Lung (tissue), 12 donors: Measurements from ENCODE around the gene SETD7. TPM values are rescaled to one million over a fixed set of nuclear protein-coding genes. Genes with fewer than 3 reads are reported as not detected.

Experiments
- ATAC-seq: fragments of 200-7000 bp; cut with Tn5 transposase; one replicate; pipeline ENCODE4 v1.9.1; 2020; ENCODE audit warnings: moderate number of reproducible peaks; ENCODE audit not compliant: insufficient read depth, low FRiP score
- DNase-seq, 3 donors: peaks; one replicate each; pipeline ENCODE4 v3.0.0-alpha.2; 2013 to 2017
- H3K27ac ChIP-seq, 2 donors: one replicate each; pipeline ENCODE4 v1.5.1; 2013; ENCODE audit warnings: mild to moderate bottlenecking in 2 of 2, moderate library complexity in 2 of 2, control low read depth in 1 of 2, inconsistent platforms in 1 of 2, low read depth in 1 of 2, low read length in 1 of 2
- H3K27me3 ChIP-seq, 3 donors: one replicate each; pipeline ENCODE4 v1.5.1; 2013; ENCODE audit warnings: low read length in 2 of 3; ENCODE audit not compliant: control insufficient read depth in 3 of 3, insufficient read depth in 3 of 3
- H3K36me3 ChIP-seq, 4 donors: one replicate each; pipeline ENCODE4 v1.5.1; 2013; ENCODE audit warnings: low read length in 4 of 4, mild to moderate bottlenecking in 1 of 4, moderate library complexity in 1 of 4; ENCODE audit not compliant: control insufficient read depth in 4 of 4, insufficient read depth in 4 of 4
- H3K4me1 ChIP-seq, 5 donors: one replicate each; pipeline ENCODE4 v1.5.1; 2013; ENCODE audit warnings: low read length in 5 of 5, mild to moderate bottlenecking in 2 of 5, moderate library complexity in 1 of 5; ENCODE audit not compliant: control insufficient read depth in 5 of 5, insufficient read depth in 5 of 5
- H3K4me3 ChIP-seq: one replicate; pipeline ENCODE4 v1.5.1; 2013; ENCODE audit warnings: mild to moderate bottlenecking, control low read depth, moderate library complexity
- H3K9ac ChIP-seq, 2 donors: one replicate each; pipeline ENCODE4 v1.5.1; 2013; ENCODE audit warnings: low read length in 2 of 2, control low read depth in 1 of 2; ENCODE audit not compliant: insufficient read depth in 1 of 2
- H3K9me3 ChIP-seq, 4 donors: one replicate each; pipeline ENCODE4 v1.5.1; 2013; ENCODE audit warnings: low read length in 3 of 4, mild to moderate bottlenecking in 1 of 4, moderate library complexity in 1 of 4; ENCODE audit not compliant: control insufficient read depth in 4 of 4, insufficient read depth in 3 of 4
- WGBS, 2 donors: extraction: QIAGEN DNeasy Blood & Tissue Kit; methylation state at CpG; one replicate each; pipeline ENCODE4 v1.1.7; 2013; 5-methylcytosine and 5-hydroxymethylcytosine counted together
- polyA plus RNA-seq, 2 donors: library from polyadenylated mRNA; stranded (reverse); fragments of 200-250 nt; gene quantifications; one replicate each; pipeline ENCODE4 v1.2.1, GENCODE V29; 2013
- total RNA-seq, 2 donors: library from RNA; depleted of rRNA in 1 of 2; stranded (reverse); fragments of >200 nt in 1 of 2; gene quantifications; one replicate each; pipeline ENCODE4 v1.2.1, GENCODE V29; 2014 to 2021
- TF ChIP-seq, protein P1 (sequence below): IDR thresholded peaks from 2 replicates; pipeline ENCODE4 v1.5.1; 2012; ENCODE audit warnings: mild to moderate bottlenecking; ENCODE audit errors: control extremely low read depth, extremely low read depth
- donor health status: control.
- donor health status: control.
- donor health status: Bipolar disorder and iron deficiency.
- donor health status: healthy.
- donor health status: DM: yes; HTN: yes; CAD: no.

SETD7 gene
- total and polyA plus RNA-seq, 4 donors: 8.9 to 35.7 (median 24.8) TPM

DNA sequence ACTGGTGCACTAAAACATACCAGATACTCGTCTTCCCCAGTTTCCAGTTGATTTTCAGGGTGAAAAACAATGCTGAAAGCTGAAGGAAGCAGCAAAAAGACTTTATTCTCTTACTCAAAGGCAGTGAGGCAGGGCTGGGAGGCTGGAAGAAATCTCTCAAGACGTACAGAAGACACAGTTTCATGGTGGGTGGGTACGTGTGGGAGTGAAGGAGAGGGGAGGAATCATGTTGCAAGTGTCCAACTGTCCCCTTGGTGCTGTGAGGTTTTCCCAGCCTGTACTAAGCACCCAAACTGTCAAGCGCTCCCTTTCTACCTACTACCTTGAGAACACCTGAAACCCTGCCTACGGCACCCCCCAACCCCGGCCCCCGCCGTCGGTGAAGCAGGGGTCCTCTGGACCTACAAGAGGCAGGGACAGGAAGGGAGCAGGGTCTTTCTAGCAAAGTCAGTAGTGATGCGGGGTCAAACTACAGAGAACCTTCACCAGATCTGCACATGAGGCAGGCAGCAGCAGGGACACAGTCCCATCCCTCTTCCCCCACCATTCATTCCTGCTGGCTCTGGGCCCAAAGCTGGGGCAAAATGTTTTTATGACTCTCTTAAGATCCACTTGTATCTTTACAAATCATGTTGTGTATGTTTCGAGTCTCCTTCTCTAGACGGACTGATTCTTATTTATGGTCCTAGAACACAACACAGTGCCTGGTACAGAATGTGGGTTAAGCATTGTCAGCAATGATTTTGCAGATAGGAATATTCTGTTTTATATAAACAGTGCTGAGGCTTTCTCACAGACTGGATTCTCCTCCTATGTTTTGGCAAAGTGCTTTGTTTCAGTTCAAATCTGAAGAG, 2.4 kb upstream of the SETD7 start:
- peak in 1 of 3 donors; percentile 48 for DNase-seq
- H3K4me3 ChIP-seq: no peak overlapping the region
- no peaks in the 10 kb centered on the region for H3K36me3 ChIP-seq
- ATAC-seq: no peak
- peaks cover 4 to 33% (median 12%) of the 10 kb centered on the region in 5 donors for H3K4me1 ChIP-seq
- H3K9ac ChIP-seq: no peak overlapping the region
- H3K27ac ChIP-seq: no peak overlapping the region
- TF ChIP-seq, protein P1, sequence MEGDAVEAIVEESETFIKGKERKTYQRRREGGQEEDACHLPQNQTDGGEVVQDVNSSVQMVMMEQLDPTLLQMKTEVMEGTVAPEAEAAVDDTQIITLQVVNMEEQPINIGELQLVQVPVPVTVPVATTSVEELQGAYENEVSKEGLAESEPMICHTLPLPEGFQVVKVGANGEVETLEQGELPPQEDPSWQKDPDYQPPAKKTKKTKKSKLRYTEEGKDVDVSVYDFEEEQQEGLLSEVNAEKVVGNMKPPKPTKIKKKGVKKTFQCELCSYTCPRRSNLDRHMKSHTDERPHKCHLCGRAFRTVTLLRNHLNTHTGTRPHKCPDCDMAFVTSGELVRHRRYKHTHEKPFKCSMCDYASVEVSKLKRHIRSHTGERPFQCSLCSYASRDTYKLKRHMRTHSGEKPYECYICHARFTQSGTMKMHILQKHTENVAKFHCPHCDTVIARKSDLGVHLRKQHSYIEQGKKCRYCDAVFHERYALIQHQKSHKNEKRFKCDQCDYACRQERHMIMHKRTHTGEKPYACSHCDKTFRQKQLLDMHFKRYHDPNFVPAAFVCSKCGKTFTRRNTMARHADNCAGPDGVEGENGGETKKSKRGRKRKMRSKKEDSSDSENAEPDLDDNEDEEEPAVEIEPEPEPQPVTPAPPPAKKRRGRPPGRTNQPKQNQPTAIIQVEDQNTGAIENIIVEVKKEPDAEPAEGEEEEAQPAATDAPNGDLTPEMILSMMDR: no peak
- 83 to 86% methylated on average over 12 of the region's 12 CpGs for WGBS, 2 donors
- H3K27me3 ChIP-seq: peaks cover 0 to 7% (median 3%) of the 10 kb centered on the region in 3 donors
- no peaks in the 10 kb centered on the region for H3K9me3 ChIP-seq

DNA sequence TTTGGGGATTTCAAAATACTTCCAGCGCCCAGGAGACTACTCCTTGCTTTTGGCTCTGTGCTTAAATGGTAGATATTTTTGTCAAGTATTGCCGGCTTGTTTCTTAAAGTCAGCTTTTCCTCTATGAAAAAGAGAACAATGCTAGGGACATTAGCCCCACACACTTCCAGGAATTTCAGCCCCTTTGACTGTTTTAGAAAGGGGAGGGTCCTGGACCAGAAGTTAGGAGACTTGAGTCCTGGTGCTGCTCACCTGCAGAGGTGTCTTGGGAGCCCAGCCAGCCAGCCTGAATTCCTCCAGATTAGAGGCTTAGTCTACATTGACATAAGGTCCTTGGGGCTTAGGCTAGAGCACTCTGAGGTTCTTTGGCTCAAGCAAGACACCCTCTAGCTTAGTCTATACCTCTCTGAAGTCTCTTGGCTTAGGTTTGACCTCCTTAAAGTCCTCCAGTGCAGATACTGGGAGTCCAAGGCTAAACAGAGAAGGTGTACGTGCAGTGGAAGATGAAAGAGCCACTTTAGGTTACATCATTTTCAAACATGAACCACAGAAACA, 1.6 kb upstream of the SETD7 start:
- peak overlapping the region in 1 of 2 donors; percentile 95 for H3K27ac ChIP-seq
- peaks cover 5 to 33% (median 12%) of the 10 kb centered on the region in 5 donors for H3K4me1 ChIP-seq
- 32 to 33% methylated on average over 3 of the region's 3 CpGs for WGBS, 2 donors
- no peak overlapping the region for H3K4me3 ChIP-seq
- DNase-seq: peak in 1 of 3 donors; percentile 29
- no peak overlapping the region for H3K9ac ChIP-seq
- no peaks in the 10 kb centered on the region for H3K9me3 ChIP-seq
- no peak for ATAC-seq
- TF ChIP-seq, protein P1: no peak
- H3K36me3 ChIP-seq: no peaks in the 10 kb centered on the region
- peaks cover 0 to 7% (median 3%) of the 10 kb centered on the region in 3 donors for H3K27me3 ChIP-seq

DNA sequence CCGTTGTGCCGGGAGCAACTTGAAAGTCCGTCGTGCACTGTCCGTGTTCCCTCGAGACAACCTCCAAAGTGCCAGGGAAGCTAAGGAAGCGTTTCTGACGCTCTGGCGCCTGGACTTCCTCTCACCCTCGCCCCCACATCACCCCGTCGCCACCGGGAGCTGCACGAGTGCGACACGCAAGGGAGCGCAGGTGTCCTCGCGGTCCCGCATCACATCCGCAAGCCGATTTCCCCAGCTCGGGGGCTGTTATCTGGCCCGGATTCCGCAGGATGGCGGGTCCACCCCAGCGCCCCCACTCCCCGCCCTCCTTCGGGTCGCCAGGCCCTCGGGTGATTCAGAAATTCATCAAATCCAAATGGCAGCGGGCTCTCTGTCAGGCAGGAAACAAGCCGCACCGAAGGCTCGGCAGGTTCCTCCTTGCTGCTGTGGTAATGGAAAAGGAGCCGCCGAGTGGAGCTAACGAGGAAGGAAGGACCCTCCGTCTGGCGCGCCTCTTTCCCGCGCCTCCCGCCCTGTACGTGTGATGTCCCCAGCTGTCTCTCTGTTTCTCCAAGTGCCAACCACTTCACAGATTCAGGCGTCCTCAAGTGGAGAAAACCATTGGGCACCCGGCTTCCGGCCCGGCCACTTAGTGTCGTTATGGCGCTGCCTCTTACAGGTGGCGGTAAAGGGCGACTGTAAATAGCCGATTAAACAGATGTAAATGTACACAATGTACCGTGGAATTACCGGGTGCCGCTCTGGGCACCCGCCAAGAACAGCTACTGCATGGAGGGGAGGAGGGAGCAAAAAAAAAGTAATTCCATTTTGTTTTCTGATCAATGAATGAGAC, 921 bp upstream of the SETD7 start:
- Histone ChIP-seq H3K27me3 (peaks cover 0 to 7% (median 3%) of the 10 kb centered on the region in 3 donors), H3K4me3 (peak overlapping the region; percentile 81), H3K36me3 (no peaks in the 10 kb centered on the region), H3K9ac (peak overlapping the region; percentile 80 to 84), H3K9me3 (no peaks in the 10 kb centered on the region), H3K27ac (peak overlapping the region; percentile 95 to 97), H3K4me1 (peaks cover 5 to 33% (median 17%) of the 10 kb centered on the region in 5 donors)
- 0 to 1% methylated on average over 54 to 58 of the region's 58 CpGs for WGBS, 2 donors
- peak; percentile 67 to 75 (median 73) for DNase-seq
- peak; percentile 10 for ATAC-seq
- TF ChIP-seq, protein P1: no peak
